ENCODE measurements around the gene FHL1.

FHL1 gene

DNA sequence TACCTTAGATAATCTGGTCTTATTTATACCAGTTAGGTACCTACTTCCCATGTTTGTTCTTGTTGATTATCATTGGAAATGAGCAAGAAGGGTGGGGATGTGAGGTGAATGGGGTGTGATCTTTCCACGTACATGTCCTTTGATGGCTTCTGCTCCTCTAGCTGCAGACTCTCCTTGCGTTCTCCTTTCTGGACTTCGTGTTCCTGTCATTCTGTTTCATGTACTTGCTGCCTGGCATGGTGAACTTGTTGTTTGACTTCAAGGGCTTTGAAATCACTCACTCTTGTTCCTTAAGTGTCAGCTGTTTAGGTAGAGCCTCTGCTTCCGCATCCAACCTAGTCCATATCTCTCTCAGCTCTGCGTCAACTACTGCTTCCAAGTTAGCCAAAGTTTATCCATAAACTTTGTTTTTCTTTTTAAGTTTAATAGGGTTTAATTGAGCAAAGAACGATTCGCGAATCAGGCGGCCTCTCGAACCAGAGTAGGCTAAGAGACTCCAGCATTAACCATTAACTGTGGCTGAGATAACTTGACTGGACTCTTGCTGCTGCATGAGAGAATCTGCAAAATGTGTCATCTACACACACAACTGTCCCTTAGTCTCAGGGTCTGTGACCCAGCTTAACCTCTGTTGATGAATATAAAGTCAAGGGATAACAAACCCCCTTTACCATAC lies 42.8 kb downstream of the FHL1 start:
- ChIA-PET CTCF (no interaction called here), POLR2A (no interaction called here)
- no peak for TF ChIP-seq CTCF (IDR thresholded peaks at IDR 0.05; ENCODE audit: control extremely low read depth, extremely low read depth, low read depth, missing control alignments)
- no peak for DNase-seq (ENCODE audit: extremely low spot score)

GRCh38 chrX:136191171-136191570 lies 43.8 kb downstream of the FHL1 start:
- TF ChIP-seq CTCF (IDR thresholded peaks at IDR 0.05; ENCODE audit: control extremely low read depth, extremely low read depth, low read depth, missing control alignments), result no peak
- ChIA-PET CTCF (interaction anchor here (1.0 kb wide), 1 partner anchor 13 kb away, joined by 3 read pairs; no protein-coding TSS in a partner anchor), POLR2A (no interaction called here)
- DNase-seq (ENCODE audit: extremely low spot score), result no peak

- POLR2A ChIA-PET, result no interaction called here
- no peak for TF ChIP-seq CTCF (IDR thresholded peaks at IDR 0.05; ENCODE audit: control extremely low read depth, extremely low read depth, low read depth, missing control alignments)
- CTCF ChIA-PET, result no interaction called here
- DNase-seq (ENCODE audit: extremely low spot score), result no peak
Measured at GRCh38 chrX:136192135-136192534, 44.8 kb downstream of the FHL1 start.

DNA sequence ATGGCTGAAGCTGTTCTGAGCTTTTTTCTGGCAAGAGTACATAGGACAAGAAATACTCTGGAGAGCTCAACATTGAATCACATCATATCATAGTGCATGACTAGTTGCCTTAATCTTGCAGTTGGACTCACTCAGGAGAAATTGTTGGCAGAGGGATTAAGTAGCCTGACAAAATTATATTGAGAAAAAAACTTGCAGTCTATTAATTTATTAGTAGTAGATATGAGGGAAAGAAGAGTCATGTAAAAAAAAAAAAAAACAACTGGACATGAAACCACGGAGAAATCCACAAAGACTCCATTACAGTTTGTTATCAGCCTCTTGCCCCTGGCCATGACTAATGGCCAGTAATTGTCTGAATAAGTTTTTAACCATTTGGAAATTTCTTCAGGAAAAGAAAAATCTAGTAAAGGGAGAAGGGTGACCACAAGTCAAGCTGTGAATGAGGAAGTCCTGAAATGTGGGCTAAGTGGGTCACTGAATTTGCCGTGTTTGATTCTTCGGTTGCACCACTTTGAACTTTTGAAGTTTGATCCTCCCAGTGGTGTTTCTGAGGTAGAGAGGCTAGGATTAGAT lies 45.6 kb downstream of the FHL1 start:
- TF ChIP-seq CTCF (IDR thresholded peaks at IDR 0.05; ENCODE audit: control extremely low read depth, extremely low read depth, low read depth, missing control alignments), result no peak
- POLR2A ChIA-PET, result no interaction called here
- DNase-seq (ENCODE audit: extremely low spot score), result no peak
- CTCF ChIA-PET, result no interaction called here

DNA sequence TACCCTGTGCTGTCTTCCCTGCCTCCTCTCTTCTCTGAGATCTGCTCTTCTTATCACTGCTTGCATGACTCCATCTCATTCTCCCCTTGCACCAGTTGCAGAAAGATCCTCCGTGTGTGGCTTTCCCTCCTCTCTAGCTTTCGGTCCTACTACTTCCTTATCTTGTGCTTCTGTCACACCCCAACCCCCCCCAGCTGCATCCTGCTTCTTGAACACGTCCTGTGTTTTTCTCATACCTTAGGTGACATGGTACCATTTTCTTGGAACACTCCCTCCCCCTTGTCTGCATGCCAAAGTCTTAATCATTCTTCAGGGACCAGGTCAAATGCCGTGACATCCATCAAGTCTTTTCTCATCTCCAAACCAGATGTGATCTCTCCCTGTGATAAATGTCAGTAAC lies 46.4 kb downstream of the FHL1 start:
- DNase-seq (ENCODE audit: extremely low spot score), result no peak
- POLR2A ChIA-PET, result no interaction called here
- TF ChIP-seq CTCF (IDR thresholded peaks at IDR 0.05; ENCODE audit: control extremely low read depth, extremely low read depth, low read depth, missing control alignments), result no peak
- CTCF ChIA-PET, result no interaction called here

- ChIA-PET POLR2A (no interaction called here), CTCF (no interaction called here)
- no peak for TF ChIP-seq CTCF (IDR thresholded peaks at IDR 0.05; ENCODE audit: control extremely low read depth, extremely low read depth, low read depth, missing control alignments)
- DNase-seq (ENCODE audit: extremely low spot score), result no peak
Measured at GRCh38 chrX:136194536-136194935, 47.2 kb downstream of the FHL1 start.

Measured in GM10248 (cell line).